Panc1 (cell line): ENCODE results near the gene MOCS2. TPM values are rescaled to one million over a fixed set of nuclear protein-coding genes. Genes with fewer than 3 reads are reported as not detected.

Source experiments
- ATAC-seq: fragments of 200-7000 bp; cut with Tn5 transposase; 2 replicates; pipeline ENCODE4 v1.9.1; 2020; ENCODE audit warnings: mild to moderate bottlenecking, moderate library complexity
- BruUV-seq: library from RNA; stranded (reverse); fragments of 400-500 nt; replicated peaks from 2 replicates; lab custom pipeline; 2021; lab: Mats Ljungman, UMichigan
- CTCF ChIA-PET: fragments of 300-600 bp; sonication (Branson Sonifier 250); formaldehyde crosslinking; loops from one replicate; lab custom pipeline; 2022; ENCODE audit warnings: antibody characterized with exemption; lab: Charles Lee
- POLR2A ChIA-PET: fragments of 300-600 bp; sonication (Branson Sonifier 250); formaldehyde crosslinking; loops from one replicate; lab custom pipeline; 2022; ENCODE audit warnings: antibody characterized with exemption; lab: Charles Lee
- DNase-seq: peaks from one replicate; pipeline ENCODE4 v3.0.0-alpha.2; 2010; ENCODE audit warnings: low read depth, low spot score
- H3K27ac ChIP-seq: 2 replicates; pipeline ENCODE4 v1.5.1; 2011; ENCODE audit warnings: mild to moderate bottlenecking, low read length, inconsistent platforms
- H3K27me3 ChIP-seq: fragments of 200-500 bp; sonication (Bioruptor generic); 2 replicates; pipeline ENCODE4 v1.6.0; 2014; ENCODE audit warnings: low read length, inconsistent platforms; ENCODE audit not compliant: control insufficient read depth, insufficient read depth
- H3K36me3 ChIP-seq: fragments of 200-500 bp; sonication (Bioruptor generic); 2 replicates; pipeline ENCODE4 v1.5.1; 2014; ENCODE audit warnings: inconsistent platforms, mild to moderate bottlenecking, low read length, moderate library complexity; ENCODE audit not compliant: control insufficient read depth, insufficient read depth
- H3K4me1 ChIP-seq: 2 replicates; pipeline ENCODE4 v1.5.1; 2011; ENCODE audit warnings: inconsistent platforms, mild to moderate bottlenecking, low read length, moderate library complexity; ENCODE audit not compliant: control insufficient read depth, insufficient read depth
- H3K4me3 ChIP-seq, 2 experiments: 2 replicates each; pipeline ENCODE4 v1.5.1; 2011 to 2012; ENCODE audit warnings: low read depth in 2 of 2, low read length in 2 of 2, mild to moderate bottlenecking in 2 of 2, inconsistent platforms in 1 of 2, moderate library complexity in 1 of 2
- H3K9me3 ChIP-seq: fragments of 200-500 bp; sonication (Bioruptor generic); 2 replicates; pipeline ENCODE4 v1.5.1; 2014; ENCODE audit warnings: low read depth, mild to moderate bottlenecking, inconsistent platforms, low read length, moderate library complexity; ENCODE audit not compliant: control insufficient read depth, insufficient read depth
- CTCF ChIP-seq: fragments of 450-650 bp; IDR thresholded peaks from 2 replicates; pipeline ENCODE4 v1.5.1; 2017; ENCODE audit warnings: mild to moderate bottlenecking
- POLR2AphosphoS5 ChIP-seq: IDR thresholded peaks from 2 replicates; pipeline ENCODE4 v1.6.1; 2012; ENCODE audit warnings: mild to moderate bottlenecking, low read depth, low read length, moderate library complexity
- REST ChIP-seq, 2 experiments: IDR thresholded peaks; 2 replicates each; pipeline ENCODE4 v1.6.1; 2011 to 2012; ENCODE audit warnings: low read depth in 2 of 2, control low read depth in 1 of 2, low read length in 1 of 2, mild to moderate bottlenecking in 1 of 2, moderate library complexity in 1 of 2; ENCODE audit not compliant: insufficient read depth in 1 of 2
- SIN3A ChIP-seq: IDR thresholded peaks from 2 replicates; pipeline ENCODE4 v1.6.1; 2012; ENCODE audit warnings: low read depth, mild to moderate bottlenecking, low read length, moderate library complexity, borderline replicate concordance; ENCODE audit not compliant: insufficient read depth
- TCF7L2 ChIP-seq: IDR thresholded peaks from 2 replicates; pipeline ENCODE4 v1.6.1; 2011; ENCODE audit warnings: mild to moderate bottlenecking, low read depth, low read length, inconsistent platforms
- in situ Hi-C: cut with HindIII; loops from 2 replicates; pipeline ENCODE4 v1.10.0; 2016; ENCODE audit warnings: low sequenced_read_pairs, low pct_unique_long_range_greater_than_20kb
- intact Hi-C: fragments of 100-400 bp; cut with micrococcal nuclease; formaldehyde crosslinking; loops from one replicate; pipeline ENCODE4 v1.10.0; 2022; ENCODE audit not compliant: unreplicated experiment
- total RNA-seq: library from RNA; stranded (reverse); gene quantifications from one replicate; pipeline ENCODE4 v1.2.1, GENCODE V29; 2021; ENCODE audit not compliant: unreplicated experiment

Gene MOCS2
- total RNA-seq, 1 experiment from 2014 or later: 39.5 TPM

- H3K27ac ChIP-seq: no peak overlapping the region
- H3K4me1 ChIP-seq: no peaks in the 10 kb centered on the region
- intact Hi-C loops: no loop called here
- ATAC-seq (no peak), DNase-seq (no peak)
- CTCF ChIA-PET: no interaction called here
- no TSS peak for BruUV-seq
- H3K9me3 ChIP-seq: no peaks in the 10 kb centered on the region
- in situ Hi-C loops: no loop called here
- no peaks in the 10 kb centered on the region for H3K27me3 ChIP-seq
- POLR2A ChIA-PET: no interaction called here
- no peak for TF ChIP-seq CTCF
- no peak for TF ChIP-seq POLR2AphosphoS5
- TF ChIP-seq TCF7L2: no peak
- no peak for TF ChIP-seq SIN3A
- TF ChIP-seq REST (IDR thresholded peaks at IDR 0.05; ENCODE audit: insufficient read depth in 1 of 2, low read depth in 2 of 2, low read length in 1 of 2): no peak
- no peak overlapping the region for H3K4me3 ChIP-seq
- no peaks in the 10 kb centered on the region for H3K36me3 ChIP-seq
Observed at GRCh38 chr5:53128481-53128880, 18.9 kb upstream of the MOCS2 start.

- Histone ChIP-seq H3K9me3 (no peaks in the 10 kb centered on the region), H3K27me3 (no peaks in the 10 kb centered on the region), H3K36me3 (no peaks in the 10 kb centered on the region), H3K4me1 (no peaks in the 10 kb centered on the region), H3K4me3 (no peak overlapping the region), H3K27ac (no peak overlapping the region)
- intact Hi-C loops: no loop called here
- no peak for TF ChIP-seq REST (IDR thresholded peaks at IDR 0.05; ENCODE audit: insufficient read depth in 1 of 2, low read depth in 2 of 2, low read length in 1 of 2)
- no peak for TF ChIP-seq CTCF
- TF ChIP-seq SIN3A: no peak
- no peak for TF ChIP-seq POLR2AphosphoS5
- TF ChIP-seq TCF7L2: no peak
- in situ Hi-C loops: no loop called here
- no peak for DNase-seq
- POLR2A ChIA-PET: no interaction called here
- ATAC-seq: no peak
- CTCF ChIA-PET: no interaction called here
- BruUV-seq: no TSS peak
Observed at GRCh38 chr5:53127107-53127506, 17.6 kb upstream of the MOCS2 start.
